Stomach (tissue), 4 donors: ENCODE measurements around the gene NCKAP5.

Experiments
- EP300 ChIP-seq: sonication (generic); formaldehyde crosslinking; IDR thresholded peaks from one replicate; pipeline ENCODE4 v1.6.1; 2017; ENCODE audit warnings: antibody characterized with exemption
- TF ChIP-seq, protein P1 (sequence below), 7 experiments: fragments of 450-650 bp in 4 of 7; fragments of 200-600 bp in 3 of 7; sonication (generic) in 3 of 7; IDR thresholded peaks; one replicate each; pipeline ENCODE4 v1.5.1; 2016 to 2019; ENCODE audit warnings: antibody characterized with exemption in 7 of 7, control low read depth in 2 of 7, mild to moderate bottlenecking in 1 of 7

DNA sequence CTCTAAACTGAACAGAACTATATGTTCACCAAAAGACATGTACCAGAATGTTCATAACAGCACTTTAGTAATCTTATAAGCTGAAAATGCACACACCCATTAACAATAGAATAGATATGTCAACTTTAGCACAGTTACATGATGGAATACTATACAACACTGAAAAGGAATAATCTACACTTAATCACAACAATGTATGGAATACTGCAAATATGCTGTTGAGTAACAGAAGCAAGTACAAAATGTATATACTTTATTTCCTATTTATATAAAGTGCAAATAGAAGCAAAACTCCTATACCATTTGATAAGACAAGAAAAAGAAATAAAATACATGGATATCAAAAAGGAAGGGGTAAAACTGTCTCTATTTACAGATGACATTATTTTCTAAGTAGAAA lies 352.8 kb downstream of the NCKAP5 start:
- TF ChIP-seq, protein P1, sequence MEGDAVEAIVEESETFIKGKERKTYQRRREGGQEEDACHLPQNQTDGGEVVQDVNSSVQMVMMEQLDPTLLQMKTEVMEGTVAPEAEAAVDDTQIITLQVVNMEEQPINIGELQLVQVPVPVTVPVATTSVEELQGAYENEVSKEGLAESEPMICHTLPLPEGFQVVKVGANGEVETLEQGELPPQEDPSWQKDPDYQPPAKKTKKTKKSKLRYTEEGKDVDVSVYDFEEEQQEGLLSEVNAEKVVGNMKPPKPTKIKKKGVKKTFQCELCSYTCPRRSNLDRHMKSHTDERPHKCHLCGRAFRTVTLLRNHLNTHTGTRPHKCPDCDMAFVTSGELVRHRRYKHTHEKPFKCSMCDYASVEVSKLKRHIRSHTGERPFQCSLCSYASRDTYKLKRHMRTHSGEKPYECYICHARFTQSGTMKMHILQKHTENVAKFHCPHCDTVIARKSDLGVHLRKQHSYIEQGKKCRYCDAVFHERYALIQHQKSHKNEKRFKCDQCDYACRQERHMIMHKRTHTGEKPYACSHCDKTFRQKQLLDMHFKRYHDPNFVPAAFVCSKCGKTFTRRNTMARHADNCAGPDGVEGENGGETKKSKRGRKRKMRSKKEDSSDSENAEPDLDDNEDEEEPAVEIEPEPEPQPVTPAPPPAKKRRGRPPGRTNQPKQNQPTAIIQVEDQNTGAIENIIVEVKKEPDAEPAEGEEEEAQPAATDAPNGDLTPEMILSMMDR (IDR thresholded peaks at IDR 0.05): no peak
- TF ChIP-seq EP300: no peak
